CD4-positive, alpha-beta T cell treated with Interleukin-15 for 4 hours (primary cell): ENCODE data around the gene RPL19.

ENCODE experiments used
- DNase-seq: peaks from one replicate; pipeline ENCODE4 v3.0.0-alpha.2; 2020; ENCODE audit warnings: low spot score

Gene RPL19

GRCh38 chr17:39224778-39225307 lies 24.8 kb downstream of the RPL19 start:
- DNase-seq, result no peak

- no peak for DNase-seq
Observed at GRCh38 chr17:39225308-39225958, 25.4 kb downstream of the RPL19 start, which contains the start of gene STAC2. Gene STAC2, minus strand, starts transcription at chr17:39225945. Its CDS starts 443 bp downstream, at chr17:39225502.

- DNase-seq, result peak; percentile 36
Observed at GRCh38 chr17:39225959-39226683, 26.0 kb downstream of the RPL19 start.

GRCh38 chr17:39227364-39227919 lies 27.4 kb downstream of the RPL19 start:
- DNase-seq, result no peak

GRCh38 chr17:39229274-39229913 lies 29.3 kb downstream of the RPL19 start:
- DNase-seq, result no peak

GRCh38 chr17:39230361-39230760 lies 30.3 kb downstream of the RPL19 start:
- DNase-seq, result no peak

- DNase-seq, result no peak
Observed at GRCh38 chr17:39231091-39231561, 31.0 kb downstream of the RPL19 start.

GRCh38 chr17:39231591-39232551 lies 31.8 kb downstream of the RPL19 start:
- peak; percentile 55 for DNase-seq

- peak; percentile 60 for DNase-seq
Observed at GRCh38 chr17:39235555-39236449, 35.7 kb downstream of the RPL19 start.

- DNase-seq, result no peak
Observed at GRCh38 chr17:39236450-39236927, 36.4 kb downstream of the RPL19 start.

- no peak for DNase-seq
Observed at GRCh38 chr17:39236981-39237441, 36.9 kb downstream of the RPL19 start.

GRCh38 chr17:39237586-39237985 lies 37.5 kb downstream of the RPL19 start:
- no peak for DNase-seq

- DNase-seq, result peak; percentile 90
Observed at GRCh38 chr17:39238311-39238972, 38.4 kb downstream of the RPL19 start.

GRCh38 chr17:39239640-39240314 lies 39.7 kb downstream of the RPL19 start:
- peak; percentile 69 for DNase-seq

GRCh38 chr17:39240631-39241030 lies 40.5 kb downstream of the RPL19 start:
- no peak for DNase-seq

GRCh38 chr17:39243155-39243554 lies 43.1 kb downstream of the RPL19 start:
- no peak for DNase-seq

- no peak for DNase-seq
Observed at GRCh38 chr17:39244016-39244599, 44.0 kb downstream of the RPL19 start.
